Vagina (tissue), 2 donors: ENCODE data around the gene EDC3.

Source experiments
- POLR2A ChIP-seq, 2 donors: fragments of 450-650 bp; IDR thresholded peaks; one replicate each; pipeline ENCODE4 v1.6.1; 2017; ENCODE audit warnings: antibody characterized with exemption in 2 of 2, mild to moderate bottlenecking in 2 of 2, moderate library complexity in 2 of 2
- TF ChIP-seq, protein P1 (sequence below), 3 experiments: fragments of 450-650 bp in 2 of 3; fragments of 200-600 bp in 1 of 3; sonication (generic) in 1 of 3; IDR thresholded peaks; one replicate each; pipeline ENCODE4 v1.5.1; 2017 to 2019; ENCODE audit warnings: antibody characterized with exemption in 3 of 3, mild to moderate bottlenecking in 2 of 3, moderate library complexity in 2 of 3

- TF ChIP-seq POLR2A (IDR thresholded peaks at IDR 0.05): no peak
- TF ChIP-seq, protein P1, sequence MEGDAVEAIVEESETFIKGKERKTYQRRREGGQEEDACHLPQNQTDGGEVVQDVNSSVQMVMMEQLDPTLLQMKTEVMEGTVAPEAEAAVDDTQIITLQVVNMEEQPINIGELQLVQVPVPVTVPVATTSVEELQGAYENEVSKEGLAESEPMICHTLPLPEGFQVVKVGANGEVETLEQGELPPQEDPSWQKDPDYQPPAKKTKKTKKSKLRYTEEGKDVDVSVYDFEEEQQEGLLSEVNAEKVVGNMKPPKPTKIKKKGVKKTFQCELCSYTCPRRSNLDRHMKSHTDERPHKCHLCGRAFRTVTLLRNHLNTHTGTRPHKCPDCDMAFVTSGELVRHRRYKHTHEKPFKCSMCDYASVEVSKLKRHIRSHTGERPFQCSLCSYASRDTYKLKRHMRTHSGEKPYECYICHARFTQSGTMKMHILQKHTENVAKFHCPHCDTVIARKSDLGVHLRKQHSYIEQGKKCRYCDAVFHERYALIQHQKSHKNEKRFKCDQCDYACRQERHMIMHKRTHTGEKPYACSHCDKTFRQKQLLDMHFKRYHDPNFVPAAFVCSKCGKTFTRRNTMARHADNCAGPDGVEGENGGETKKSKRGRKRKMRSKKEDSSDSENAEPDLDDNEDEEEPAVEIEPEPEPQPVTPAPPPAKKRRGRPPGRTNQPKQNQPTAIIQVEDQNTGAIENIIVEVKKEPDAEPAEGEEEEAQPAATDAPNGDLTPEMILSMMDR (IDR thresholded peaks at IDR 0.05): no peak
Measured at GRCh38 chr15:74603789-74604705, 91.8 kb downstream of the EDC3 start.
